GM21381 (cell line): Measurements from ENCODE around the gene NAA38.
A peak's percentile ranks its signal among the peaks of the same experiment; 100 is the strongest.

ENCODE experiments used
- ATAC-seq: cut with Tn5 transposase; IDR thresholded peaks from one replicate; pipeline ENCODE4 v1.9.1; 2021; ENCODE audit warnings: mild to moderate bottlenecking, moderate library complexity; ENCODE audit not compliant: unreplicated experiment

Gene NAA38

GRCh38 chr17:7856811-7857712 lies at the start of gene NAA38:
Gene NAA38 (minus strand): TSS chr17:7857559. CDS start chr17:7857463, 96 bp downstream.
- ATAC-seq = peak; percentile 79

GRCh38 chr17:7903154-7904103 lies 46.1 kb upstream of the NAA38 start:
- no peak for ATAC-seq

- no peak for ATAC-seq
Measured at GRCh38 chr17:7897773-7898172, 40.4 kb upstream of the NAA38 start.

- ATAC-seq = no peak
Measured at GRCh38 chr17:7897090-7897489, 39.7 kb upstream of the NAA38 start.

- no peak for ATAC-seq
Measured at GRCh38 chr17:7894866-7895265, 37.5 kb upstream of the NAA38 start.

- ATAC-seq = no peak
Measured at GRCh38 chr17:7894226-7894625, 36.9 kb upstream of the NAA38 start.

- no peak for ATAC-seq
Measured at GRCh38 chr17:7893187-7893880, 36.0 kb upstream of the NAA38 start.

- no peak for ATAC-seq
Measured at GRCh38 chr17:7889166-7889955, 32.0 kb upstream of the NAA38 start.

- ATAC-seq = no peak
Measured at GRCh38 chr17:7888184-7888920, 31.0 kb upstream of the NAA38 start, which contains the start of gene CHD3. Gene CHD3 (plus strand): TSS chr17:7888789. CDS start chr17:7889001, 212 bp downstream.

GRCh38 chr17:7887482-7888183 lies 30.3 kb upstream of the NAA38 start:
- peak; percentile 45 for ATAC-seq

- no peak for ATAC-seq
Measured at GRCh38 chr17:7887038-7887481, 29.7 kb upstream of the NAA38 start.

GRCh38 chr17:7886227-7887037 lies 29.1 kb upstream of the NAA38 start:
- ATAC-seq = no peak

- no peak for ATAC-seq
Measured at GRCh38 chr17:7885367-7886226, 28.2 kb upstream of the NAA38 start.

GRCh38 chr17:7884581-7885366 lies 27.4 kb upstream of the NAA38 start:
- ATAC-seq = no peak

- ATAC-seq = no peak
Measured at GRCh38 chr17:7883781-7884386, 26.5 kb upstream of the NAA38 start.

GRCh38 chr17:7882629-7883028 lies 25.3 kb upstream of the NAA38 start:
- no peak for ATAC-seq
